PC-9 (cell line): ENCODE results near the gene KRTAP19-6. TPM values are rescaled to one million over a fixed set of nuclear protein-coding genes. Genes with fewer than 3 reads are reported as not detected.

Experiments used
- BruUV-seq: library from RNA; stranded (reverse); fragments of 400-500 nt; replicated peaks from 2 replicates; lab custom pipeline; 2021; lab: Mats Ljungman, UMichigan
- CTCF ChIA-PET: fragments of 300-600 bp; sonication (Branson Sonifier 250); formaldehyde crosslinking; loops from one replicate; lab custom pipeline; 2022; ENCODE audit warnings: antibody characterized with exemption; lab: Charles Lee
- POLR2A ChIA-PET: fragments of 300-600 bp; sonication (Branson Sonifier 250); formaldehyde crosslinking; loops from one replicate; lab custom pipeline; 2022; ENCODE audit warnings: antibody characterized with exemption; ENCODE audit not compliant: unreplicated experiment; lab: Charles Lee
- DNase-seq, 2 experiments: peaks; one replicate each; pipeline versions ENCODE4 v3.0.0 to v3.0.0-alpha.2; 2015 to 2022; ENCODE audit warnings: mixed read lengths in 1 of 2
- H2AFZ ChIP-seq: fragments of 200-600 bp; sonication (generic); 2 replicates; pipeline ENCODE4 v1.8.1; 2017; ENCODE audit warnings: antibody characterized with exemption
- H3F3A ChIP-seq: fragments of 200-600 bp; sonication (generic); 2 replicates; pipeline ENCODE4 v1.8.1; 2017; ENCODE audit warnings: antibody characterized with exemption, mild to moderate bottlenecking, low read depth; ENCODE audit not compliant: insufficient read depth
- H3K27ac ChIP-seq: fragments of 200-600 bp; sonication (generic); 2 replicates; pipeline ENCODE4 v1.6.1; 2016; ENCODE audit warnings: mixed run types
- H3K27me3 ChIP-seq: fragments of 200-600 bp; sonication (generic); 2 replicates; pipeline ENCODE4 v1.6.1; 2016; ENCODE audit warnings: low read depth, mixed run types; ENCODE audit not compliant: insufficient read depth
- H3K36me3 ChIP-seq: fragments of 200-600 bp; sonication (generic); 2 replicates; pipeline ENCODE4 v1.6.1; 2016; ENCODE audit warnings: low read depth, mixed run types
- H3K4me1 ChIP-seq: fragments of 200-600 bp; sonication (generic); replicated peaks from 2 replicates; pipeline ENCODE4 v1.6.1; 2016; ENCODE audit warnings: mixed run types; ENCODE audit not compliant: insufficient read depth
- H3K4me2 ChIP-seq: fragments of 200-600 bp; sonication (generic); 2 replicates; pipeline ENCODE4 v1.6.1; 2017; ENCODE audit warnings: mixed run types
- H3K4me3 ChIP-seq: fragments of 200-600 bp; sonication (generic); 2 replicates; pipeline ENCODE4 v1.6.1; 2016; ENCODE audit warnings: mixed run types
- H3K79me2 ChIP-seq: fragments of 200-600 bp; sonication (generic); 2 replicates; pipeline ENCODE4 v1.6.1; 2017; ENCODE audit warnings: low read depth, mixed run types
- H3K9me2 ChIP-seq: fragments of 200-600 bp; sonication (generic); 2 replicates; pipeline ENCODE4 v1.8.1; 2017; ENCODE audit warnings: mild to moderate bottlenecking; ENCODE audit not compliant: insufficient read depth
- H3K9me3 ChIP-seq: fragments of 200-600 bp; sonication (generic); 2 replicates; pipeline ENCODE4 v1.8.1; 2016; ENCODE audit warnings: low read depth; ENCODE audit not compliant: insufficient read depth
- H4K20me1 ChIP-seq: fragments of 200-600 bp; sonication (generic); 2 replicates; pipeline ENCODE4 v1.8.1; 2017; ENCODE audit not compliant: insufficient read depth
- EZH2 ChIP-seq: fragments of 200-600 bp; sonication (generic); IDR thresholded peaks from 2 replicates; pipeline ENCODE4 v1.8.0; 2017; ENCODE audit warnings: antibody characterized with exemption, low read depth
- intact Hi-C: fragments of 100-400 bp; cut with micrococcal nuclease; formaldehyde crosslinking; loops from one replicate; pipeline ENCODE4 v1.10.0; 2022; ENCODE audit not compliant: unreplicated experiment
- total RNA-seq: library from RNA; stranded (reverse); gene quantifications from 2 replicates; pipeline ENCODE4 v1.2.3, GENCODE V29; 2021
- TF ChIP-seq, protein P1 (sequence below): fragments of 200-600 bp; sonication (generic); conservative IDR thresholded peaks from 2 replicates; pipeline ENCODE4 v1.6.1; 2017; ENCODE audit warnings: mixed run types, antibody characterized with exemption, mild to moderate bottlenecking, moderate library complexity

The KRTAP19-6 gene
- total RNA-seq, 1 experiment from 2014 or later = not detected

DNA sequence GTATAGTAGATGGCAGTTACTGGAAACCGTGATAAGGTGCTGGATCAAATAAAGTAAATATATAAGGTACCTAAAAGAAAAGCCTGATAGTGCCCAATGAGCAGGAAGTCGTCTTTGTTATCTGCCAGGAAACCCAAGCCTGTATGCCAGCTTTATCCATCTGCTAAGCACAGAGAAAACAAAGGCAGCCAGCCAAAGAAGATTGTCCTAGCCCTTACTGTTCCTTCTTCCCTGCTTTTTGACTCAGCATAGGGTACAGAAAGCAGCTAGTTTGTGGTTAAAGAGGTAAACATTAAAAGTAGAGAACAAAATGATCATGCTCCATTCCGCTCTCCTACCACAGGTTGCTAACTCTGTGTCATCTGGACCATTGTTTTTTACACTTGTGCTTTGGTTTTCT is 38.5 kb upstream of the KRTAP19-6 start:
- Histone ChIP-seq H3K9me3 (no peaks in the 10 kb centered on the region), H3K4me3 (no peak overlapping the region), H3K79me2 (no peaks in the 10 kb centered on the region), H3K4me1 (no peaks in the 10 kb centered on the region), H3K4me2 (no peak overlapping the region), H2AFZ (no peak overlapping the region), H3K36me3 (no peaks in the 10 kb centered on the region), H3K27ac (no peak overlapping the region), H3K9me2 (no peaks in the 10 kb centered on the region), H4K20me1 (no peaks in the 10 kb centered on the region), H3K27me3 (no peaks in the 10 kb centered on the region), H3F3A (no peaks in the 10 kb centered on the region)
- intact Hi-C loops = no loop called here
- DNase-seq = no peak
- TF ChIP-seq, protein P1, sequence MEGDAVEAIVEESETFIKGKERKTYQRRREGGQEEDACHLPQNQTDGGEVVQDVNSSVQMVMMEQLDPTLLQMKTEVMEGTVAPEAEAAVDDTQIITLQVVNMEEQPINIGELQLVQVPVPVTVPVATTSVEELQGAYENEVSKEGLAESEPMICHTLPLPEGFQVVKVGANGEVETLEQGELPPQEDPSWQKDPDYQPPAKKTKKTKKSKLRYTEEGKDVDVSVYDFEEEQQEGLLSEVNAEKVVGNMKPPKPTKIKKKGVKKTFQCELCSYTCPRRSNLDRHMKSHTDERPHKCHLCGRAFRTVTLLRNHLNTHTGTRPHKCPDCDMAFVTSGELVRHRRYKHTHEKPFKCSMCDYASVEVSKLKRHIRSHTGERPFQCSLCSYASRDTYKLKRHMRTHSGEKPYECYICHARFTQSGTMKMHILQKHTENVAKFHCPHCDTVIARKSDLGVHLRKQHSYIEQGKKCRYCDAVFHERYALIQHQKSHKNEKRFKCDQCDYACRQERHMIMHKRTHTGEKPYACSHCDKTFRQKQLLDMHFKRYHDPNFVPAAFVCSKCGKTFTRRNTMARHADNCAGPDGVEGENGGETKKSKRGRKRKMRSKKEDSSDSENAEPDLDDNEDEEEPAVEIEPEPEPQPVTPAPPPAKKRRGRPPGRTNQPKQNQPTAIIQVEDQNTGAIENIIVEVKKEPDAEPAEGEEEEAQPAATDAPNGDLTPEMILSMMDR = no peak
- TF ChIP-seq EZH2 = no peak
- POLR2A ChIA-PET = no interaction called here
- CTCF ChIA-PET = no interaction called here
- no TSS peak for BruUV-seq

DNA sequence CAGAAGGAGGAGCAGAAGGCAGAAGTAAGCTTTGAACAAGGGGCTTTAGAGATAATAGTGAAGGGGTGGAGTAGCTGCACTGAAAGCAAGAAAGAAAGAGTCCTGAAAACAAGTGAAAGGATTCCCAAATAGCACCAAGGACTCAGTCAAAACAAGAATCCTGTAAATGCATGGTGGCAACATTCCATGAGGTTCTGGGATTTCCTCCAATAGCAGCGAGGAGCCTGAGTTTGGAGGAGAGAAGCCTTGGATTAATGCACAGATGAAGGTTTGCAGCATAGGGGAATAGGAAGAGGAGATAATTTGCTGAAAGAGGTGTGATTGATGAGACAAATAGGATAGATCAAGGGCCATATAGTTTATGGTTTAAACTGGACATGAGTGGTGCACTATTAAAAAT is 37.7 kb upstream of the KRTAP19-6 start:
- Histone ChIP-seq H3K4me2 (no peak overlapping the region), H3K27me3 (no peaks in the 10 kb centered on the region), H3K4me1 (no peaks in the 10 kb centered on the region), H3K9me2 (no peaks in the 10 kb centered on the region), H3F3A (no peaks in the 10 kb centered on the region), H3K36me3 (no peaks in the 10 kb centered on the region), H3K4me3 (no peak overlapping the region), H3K27ac (no peak overlapping the region), H2AFZ (no peak overlapping the region), H3K79me2 (no peaks in the 10 kb centered on the region), H4K20me1 (no peaks in the 10 kb centered on the region), H3K9me3 (no peaks in the 10 kb centered on the region)
- DNase-seq = no peak
- POLR2A ChIA-PET = no interaction called here
- TF ChIP-seq EZH2 = no peak
- TF ChIP-seq, protein P1 = no peak
- BruUV-seq = no TSS peak
- CTCF ChIA-PET = no interaction called here
- intact Hi-C loops = no loop called here

DNA sequence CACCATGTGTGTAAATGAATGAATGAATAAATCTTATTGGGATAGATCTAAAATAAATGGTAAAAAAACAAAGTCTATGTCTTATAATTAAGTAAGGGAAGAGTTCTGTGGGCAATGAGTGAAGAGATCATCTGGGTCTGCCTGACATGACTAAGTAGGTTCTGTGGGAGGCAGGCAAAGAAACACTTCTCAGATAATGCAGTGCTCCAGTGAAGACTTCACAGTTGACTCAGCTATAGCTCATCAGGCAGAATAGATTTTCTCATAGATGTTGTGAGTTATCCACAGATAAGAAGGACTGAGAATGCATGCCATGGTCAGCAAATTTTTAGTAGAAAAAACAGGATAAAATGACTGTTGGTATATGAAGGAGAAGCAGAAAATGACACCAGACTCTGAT is 36.1 kb upstream of the KRTAP19-6 start:
- no peaks in the 10 kb centered on the region for H3K27me3 ChIP-seq
- H3K36me3 ChIP-seq = no peaks in the 10 kb centered on the region
- H3K27ac ChIP-seq = no peak overlapping the region
- intact Hi-C loops = no loop called here
- H3F3A ChIP-seq = no peaks in the 10 kb centered on the region
- H3K4me2 ChIP-seq = no peak overlapping the region
- H3K9me3 ChIP-seq = no peaks in the 10 kb centered on the region
- no peaks in the 10 kb centered on the region for H3K79me2 ChIP-seq
- TF ChIP-seq, protein P1 = no peak
- TF ChIP-seq EZH2 = no peak
- ChIA-PET CTCF (no interaction called here), POLR2A (no interaction called here)
- DNase-seq = no peak
- no peak overlapping the region for H2AFZ ChIP-seq
- no peaks in the 10 kb centered on the region for H4K20me1 ChIP-seq
- no peak overlapping the region for H3K4me3 ChIP-seq
- no peaks in the 10 kb centered on the region for H3K9me2 ChIP-seq
- no peaks in the 10 kb centered on the region for H3K4me1 ChIP-seq
- no TSS peak for BruUV-seq
